ENCODE data around the gene CTR9.

- TF ChIP-seq FOXP4 (CRISPR knock-in tag; IDR thresholded peaks at IDR 0.05) (no peak), MAX (CRISPR knock-in tag; IDR thresholded peaks at IDR 0.05) (no peak), CTCF (IDR thresholded peaks at IDR 0.05) (no peak), CREB1 (CRISPR knock-in tag; IDR thresholded peaks at IDR 0.05) (no peak), JUN (CRISPR knock-in tag; IDR thresholded peaks at IDR 0.05) (no peak), SP1 (CRISPR knock-in tag; conservative IDR thresholded peaks at IDR 0.05) (no peak), TEAD4 (CRISPR knock-in tag; IDR thresholded peaks at IDR 0.05) (no peak), USF1 (CRISPR knock-in tag; IDR thresholded peaks at IDR 0.05) (no peak), USF2 (CRISPR knock-in tag; IDR thresholded peaks at IDR 0.05) (no peak)
- TF ChIP-seq, protein P1, sequence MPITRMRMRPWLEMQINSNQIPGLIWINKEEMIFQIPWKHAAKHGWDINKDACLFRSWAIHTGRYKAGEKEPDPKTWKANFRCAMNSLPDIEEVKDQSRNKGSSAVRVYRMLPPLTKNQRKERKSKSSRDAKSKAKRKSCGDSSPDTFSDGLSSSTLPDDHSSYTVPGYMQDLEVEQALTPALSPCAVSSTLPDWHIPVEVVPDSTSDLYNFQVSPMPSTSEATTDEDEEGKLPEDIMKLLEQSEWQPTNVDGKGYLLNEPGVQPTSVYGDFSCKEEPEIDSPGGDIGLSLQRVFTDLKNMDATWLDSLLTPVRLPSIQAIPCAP (CRISPR knock-in tag; IDR thresholded peaks at IDR 0.05): no peak
- TF ChIP-seq, protein P2, sequence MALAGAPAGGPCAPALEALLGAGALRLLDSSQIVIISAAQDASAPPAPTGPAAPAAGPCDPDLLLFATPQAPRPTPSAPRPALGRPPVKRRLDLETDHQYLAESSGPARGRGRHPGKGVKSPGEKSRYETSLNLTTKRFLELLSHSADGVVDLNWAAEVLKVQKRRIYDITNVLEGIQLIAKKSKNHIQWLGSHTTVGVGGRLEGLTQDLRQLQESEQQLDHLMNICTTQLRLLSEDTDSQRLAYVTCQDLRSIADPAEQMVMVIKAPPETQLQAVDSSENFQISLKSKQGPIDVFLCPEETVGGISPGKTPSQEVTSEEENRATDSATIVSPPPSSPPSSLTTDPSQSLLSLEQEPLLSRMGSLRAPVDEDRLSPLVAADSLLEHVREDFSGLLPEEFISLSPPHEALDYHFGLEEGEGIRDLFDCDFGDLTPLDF (CRISPR knock-in tag; IDR thresholded peaks at IDR 0.05): no peak
- TF ChIP-seq, protein P3, sequence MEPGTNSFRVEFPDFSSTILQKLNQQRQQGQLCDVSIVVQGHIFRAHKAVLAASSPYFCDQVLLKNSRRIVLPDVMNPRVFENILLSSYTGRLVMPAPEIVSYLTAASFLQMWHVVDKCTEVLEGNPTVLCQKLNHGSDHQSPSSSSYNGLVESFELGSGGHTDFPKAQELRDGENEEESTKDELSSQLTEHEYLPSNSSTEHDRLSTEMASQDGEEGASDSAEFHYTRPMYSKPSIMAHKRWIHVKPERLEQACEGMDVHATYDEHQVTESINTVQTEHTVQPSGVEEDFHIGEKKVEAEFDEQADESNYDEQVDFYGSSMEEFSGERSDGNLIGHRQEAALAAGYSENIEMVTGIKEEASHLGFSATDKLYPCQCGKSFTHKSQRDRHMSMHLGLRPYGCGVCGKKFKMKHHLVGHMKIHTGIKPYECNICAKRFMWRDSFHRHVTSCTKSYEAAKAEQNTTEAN (CRISPR knock-in tag; IDR thresholded peaks at IDR 0.05): no peak
- TF ChIP-seq, protein P4, sequence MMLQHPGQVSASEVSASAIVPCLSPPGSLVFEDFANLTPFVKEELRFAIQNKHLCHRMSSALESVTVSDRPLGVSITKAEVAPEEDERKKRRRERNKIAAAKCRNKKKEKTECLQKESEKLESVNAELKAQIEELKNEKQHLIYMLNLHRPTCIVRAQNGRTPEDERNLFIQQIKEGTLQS (CRISPR knock-in tag; conservative IDR thresholded peaks at IDR 0.05): no peak
Measured at GRCh38 chr11:10785146-10785474, 34.1 kb downstream of the CTR9 start.
